ENCODE data around the gene HMGN3.

- no peak for TF ChIP-seq CTCF (optimal IDR thresholded peaks at IDR 0.05 in 1 of 3, IDR thresholded peaks at IDR 0.05 in 1 of 3, conservative IDR thresholded peaks at IDR 0.05 in 1 of 3; ENCODE audit: extremely low read depth in 1 of 3, insufficient read depth in 2 of 3, low read length in 3 of 3)
- TF ChIP-seq EZH2 (IDR thresholded peaks at IDR 0.05; ENCODE audit: low read length), result no peak
Measured at GRCh38 chr6:79232696-79233462, 1.6 kb downstream of the HMGN3 start.

Data from keratinocyte (primary cell).